Activated CD8-positive, alpha-beta memory T cell treated with anti-CD3 and anti-CD28 coated beads for 36 hours (primary cell): ENCODE results near the gene GALNS. TPM values are rescaled to one million over a fixed set of nuclear protein-coding genes. Genes with fewer than 3 reads are reported as not detected.
"Not testable (repeated sequence)": the region's sequence is repeated elsewhere in the genome, so short reads cannot be mapped to it uniquely, and the experiment has no call there.

Experiments
- CTCF ChIA-PET: fragments of 350-600 bp; sonication (Branson Sonifier 250); formaldehyde crosslinking; loops from one replicate; lab custom pipeline; 2021; ENCODE audit warnings: antibody characterized with exemption; lab: Charles Lee
- POLR2A ChIA-PET: fragments of 350-600 bp; sonication (Branson Sonifier 250); formaldehyde crosslinking; loops from one replicate; lab custom pipeline; 2021; ENCODE audit warnings: antibody characterized with exemption; lab: Charles Lee
- total RNA-seq, 2 experiments: library from RNA; stranded (reverse); gene quantifications; one replicate each; pipeline ENCODE4 v1.2.3, GENCODE V29; 2021

The GALNS gene
- total RNA-seq, 2 experiments from 2014 or later: 18.3 to 19.0 TPM

DNA sequence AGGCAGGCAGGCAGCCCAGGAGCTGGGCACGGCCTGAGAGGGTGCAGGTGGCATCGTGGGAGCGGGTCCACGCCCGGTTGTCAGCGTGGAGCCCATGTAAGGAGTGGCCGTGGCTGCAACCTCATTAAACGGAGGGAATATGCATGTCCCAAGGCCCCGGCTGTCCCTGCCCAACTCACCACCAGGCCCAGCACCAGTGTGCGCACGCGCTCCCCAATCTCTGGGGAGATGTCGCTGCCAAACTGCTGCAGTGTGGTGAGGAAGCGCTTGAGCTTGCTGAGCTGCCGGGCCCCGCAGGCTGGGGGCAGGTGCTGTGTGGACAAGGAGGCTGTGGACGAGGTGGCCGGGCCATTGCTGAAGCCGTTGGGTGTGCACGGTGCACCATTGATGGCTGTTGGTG lies 35.3 kb upstream of the GALNS start:
- POLR2A ChIA-PET: no interaction called here

DNA sequence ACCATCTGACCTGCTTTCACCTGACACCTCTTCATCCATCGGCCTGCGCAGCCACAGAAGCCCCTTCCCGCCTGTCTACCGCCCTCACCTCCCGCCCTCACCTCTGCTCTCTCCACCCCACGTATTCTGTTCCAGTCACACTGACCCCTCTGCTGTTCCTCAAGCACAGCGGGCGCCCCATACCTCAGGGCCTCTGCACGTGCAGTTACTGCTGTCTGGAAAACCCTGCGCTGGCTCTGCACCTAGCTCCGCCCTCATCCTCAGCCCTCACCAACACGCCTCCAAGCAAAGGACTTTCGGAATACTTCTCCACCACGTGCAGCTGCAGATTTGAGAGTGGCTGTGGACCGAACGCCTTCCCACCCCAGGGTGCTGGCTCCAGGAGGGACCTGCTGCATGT lies 34.3 kb upstream of the GALNS start:
- ChIA-PET POLR2A (no interaction called here), CTCF (no interaction called here)

More for the DNA sequence above, 35.3 kb upstream of the GALNS start:
- CTCF ChIA-PET: no interaction called here

DNA sequence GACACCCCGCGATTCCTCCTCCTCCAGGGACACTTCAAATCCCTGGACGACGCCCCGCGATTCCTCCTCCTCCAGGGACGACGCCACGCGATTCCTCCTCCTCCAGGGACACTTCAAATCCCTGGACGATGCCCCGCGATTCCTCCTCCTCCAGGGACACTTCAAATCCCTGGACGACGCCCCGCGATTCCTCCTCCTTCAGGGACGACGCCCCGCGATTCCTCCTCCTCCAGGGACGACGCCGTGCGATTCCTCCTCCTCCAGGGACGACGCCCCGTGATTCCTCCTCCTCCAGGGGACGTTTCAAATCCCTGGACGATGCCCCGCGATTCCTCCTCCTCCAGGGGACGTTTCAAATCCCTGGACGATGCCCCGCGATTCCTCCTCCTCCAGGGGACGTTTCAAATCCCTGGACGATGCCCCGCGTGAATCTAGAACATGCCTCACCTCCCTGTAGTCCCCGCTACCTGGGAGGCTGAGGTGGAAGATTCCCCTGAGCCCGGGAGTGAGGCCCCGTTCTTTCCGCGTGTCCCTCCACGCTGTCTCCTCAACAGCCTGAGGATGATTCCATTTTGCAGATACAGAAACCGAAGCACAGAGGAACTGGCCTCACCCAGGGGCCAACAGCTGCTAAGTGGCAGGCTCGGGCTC lies 33.1 kb upstream of the GALNS start:
- CTCF ChIA-PET, POLR2A ChIA-PET: not testable (repeated sequence)

DNA sequence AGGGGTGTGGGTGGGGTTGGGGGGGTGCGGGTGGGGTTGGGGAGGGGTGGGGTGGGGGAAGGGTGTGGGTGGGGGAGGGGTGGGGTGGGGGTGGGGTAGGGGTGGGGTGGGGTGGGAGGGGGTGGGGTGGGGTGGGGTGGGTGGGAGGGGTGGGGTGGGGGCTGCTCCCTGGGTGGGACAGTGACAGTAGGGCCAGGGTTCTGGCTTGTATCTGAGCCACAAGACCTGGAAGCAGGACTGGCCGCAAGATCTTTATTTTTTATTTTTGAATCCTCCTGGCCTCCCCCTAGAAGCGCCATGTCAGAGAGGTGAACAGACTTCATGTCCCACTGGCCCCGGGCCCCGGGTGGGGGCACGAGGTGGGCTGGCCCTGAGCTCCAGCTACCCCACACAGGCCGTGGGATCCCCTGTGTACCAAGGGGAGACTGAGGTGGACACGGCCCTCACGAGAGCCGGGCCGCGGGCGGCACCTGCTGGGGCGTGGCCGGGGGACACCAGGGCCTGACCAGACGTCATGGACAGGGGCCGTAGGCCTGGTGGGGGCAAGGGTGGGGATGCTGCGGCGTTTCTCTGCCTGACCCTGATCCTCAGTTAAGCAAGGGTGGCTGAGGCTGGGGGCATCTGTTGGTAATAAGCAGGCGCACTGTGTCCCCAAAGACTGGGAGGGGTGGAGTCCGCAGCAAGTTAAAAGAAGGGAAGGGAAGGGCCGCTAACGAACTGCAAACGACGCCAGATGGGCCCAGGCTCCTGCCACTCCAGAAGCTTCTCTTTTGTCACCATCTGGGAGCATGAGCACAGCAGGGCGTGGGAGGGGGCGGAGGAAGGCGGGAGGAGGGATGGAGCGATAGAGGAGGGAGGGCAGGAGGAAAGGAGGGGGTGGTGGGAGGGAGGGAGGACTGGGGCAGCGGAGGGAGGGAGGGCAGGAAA lies 32.0 kb upstream of the GALNS start:
- POLR2A ChIA-PET: no interaction called here
- CTCF ChIA-PET: no interaction called here

DNA sequence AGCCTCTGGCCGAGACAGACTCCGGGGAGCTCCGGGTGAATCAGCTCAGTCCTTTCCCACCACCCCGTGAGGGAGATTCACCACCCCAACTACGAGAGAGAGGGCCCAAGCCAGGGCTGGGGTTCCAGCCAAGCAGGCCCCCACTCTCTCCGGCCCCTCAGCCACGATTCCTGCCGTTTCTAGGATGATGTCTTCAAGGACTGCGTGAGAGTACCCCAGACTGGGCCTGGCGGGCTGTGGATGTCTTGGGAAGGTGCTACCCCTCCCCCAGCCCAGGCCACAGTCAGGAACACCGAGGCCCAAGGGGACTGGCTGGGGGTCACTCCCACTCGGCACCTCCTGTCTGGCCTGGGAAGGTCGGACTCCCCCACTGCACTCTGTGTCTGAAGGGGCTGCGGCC lies 31.3 kb upstream of the GALNS start:
- ChIA-PET POLR2A (interaction anchor here (0.5 kb wide), 1 partner anchor 498 kb away, joined by 3 read pairs; no protein-coding TSS in a partner anchor), CTCF (no interaction called here)

DNA sequence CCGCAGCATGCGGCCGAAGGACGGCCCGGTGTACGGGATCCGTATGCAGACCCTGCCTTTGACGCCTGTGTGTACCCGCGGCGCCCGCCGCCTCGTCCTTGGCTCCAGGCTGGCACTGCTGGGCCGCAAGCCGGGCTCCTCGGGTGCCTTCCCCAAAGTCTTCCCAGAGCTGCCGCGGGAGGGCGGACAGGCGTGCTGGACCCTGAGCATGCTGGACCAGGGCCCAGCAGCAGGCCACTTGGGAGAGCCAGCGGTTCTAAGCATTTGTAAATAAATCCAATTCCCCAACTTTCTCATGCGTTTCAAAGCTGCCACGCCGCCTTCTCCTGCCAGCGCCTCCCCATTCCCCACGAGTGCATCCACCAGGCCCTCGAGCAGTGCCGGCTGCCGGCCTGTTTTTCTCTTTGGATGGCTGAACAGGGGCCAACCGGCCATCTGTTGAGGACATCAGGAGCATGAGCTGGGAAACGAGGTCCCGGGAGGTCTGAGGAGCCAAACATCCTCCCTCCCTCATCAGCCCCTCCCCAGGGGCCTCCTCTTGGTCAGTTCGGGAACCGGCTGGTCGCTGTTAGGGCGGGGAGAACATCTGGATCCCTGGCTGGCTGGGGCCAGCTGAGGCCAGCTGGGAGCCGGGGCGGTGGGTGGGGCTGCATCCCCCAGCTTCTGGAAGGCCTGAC lies 30.2 kb upstream of the GALNS start:
- ChIA-PET CTCF (no interaction called here), POLR2A (no interaction called here)

DNA sequence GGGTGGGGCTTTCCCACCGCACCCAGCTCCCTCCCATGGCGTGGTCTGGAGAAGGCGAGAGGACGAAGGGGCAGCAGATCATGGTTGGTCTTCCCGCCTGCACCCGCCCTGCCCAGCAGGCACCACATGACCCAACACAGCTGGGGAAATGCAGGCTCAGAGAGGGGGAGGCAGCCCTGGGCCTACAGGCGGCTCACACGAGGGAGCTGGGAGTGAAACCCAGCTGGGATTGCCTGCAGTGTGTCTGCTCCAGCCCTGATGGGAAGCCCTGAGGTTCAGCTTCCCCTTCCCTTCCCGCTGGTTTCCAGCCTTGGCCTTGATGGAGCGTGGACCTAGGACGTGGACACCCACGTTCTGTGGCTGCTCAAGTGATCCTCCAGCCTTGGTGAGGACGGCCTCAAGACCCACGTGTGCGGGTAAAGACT lies 29.7 kb upstream of the GALNS start:
- POLR2A ChIA-PET: no interaction called here

DNA sequence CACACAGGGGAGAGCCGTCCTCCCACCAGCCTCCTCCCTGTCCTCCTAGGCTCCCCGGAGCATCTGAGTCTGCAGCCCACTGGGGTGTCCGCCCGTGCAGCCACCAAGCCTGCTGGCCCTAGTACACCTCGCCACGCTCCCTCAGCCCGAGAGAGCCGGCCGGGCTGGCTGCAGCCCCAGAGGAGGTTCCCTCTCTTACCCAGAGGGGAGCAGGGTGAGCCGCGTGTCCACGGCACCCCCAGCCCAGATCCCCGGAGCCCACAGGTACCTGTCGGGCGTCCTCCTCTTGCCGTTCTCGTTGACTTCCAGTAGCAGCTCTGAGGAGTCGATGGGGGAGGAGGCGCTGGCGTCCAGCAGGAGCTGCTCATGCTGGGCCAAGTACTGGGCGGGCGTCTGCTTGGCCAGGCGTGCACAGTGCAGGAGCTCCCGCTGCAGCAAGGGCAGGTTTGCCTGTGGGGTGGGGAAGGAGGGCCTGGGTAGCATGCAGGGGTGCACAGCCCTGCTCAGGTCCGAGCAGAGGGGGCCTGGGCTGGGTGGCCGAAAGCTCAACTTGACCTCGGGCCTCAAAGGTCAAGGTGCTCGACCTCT lies 29.0 kb upstream of the GALNS start:
- ChIA-PET POLR2A (no interaction called here), CTCF (no interaction called here)

More for the DNA sequence above, 29.7 kb upstream of the GALNS start:
- CTCF ChIA-PET: no interaction called here

DNA sequence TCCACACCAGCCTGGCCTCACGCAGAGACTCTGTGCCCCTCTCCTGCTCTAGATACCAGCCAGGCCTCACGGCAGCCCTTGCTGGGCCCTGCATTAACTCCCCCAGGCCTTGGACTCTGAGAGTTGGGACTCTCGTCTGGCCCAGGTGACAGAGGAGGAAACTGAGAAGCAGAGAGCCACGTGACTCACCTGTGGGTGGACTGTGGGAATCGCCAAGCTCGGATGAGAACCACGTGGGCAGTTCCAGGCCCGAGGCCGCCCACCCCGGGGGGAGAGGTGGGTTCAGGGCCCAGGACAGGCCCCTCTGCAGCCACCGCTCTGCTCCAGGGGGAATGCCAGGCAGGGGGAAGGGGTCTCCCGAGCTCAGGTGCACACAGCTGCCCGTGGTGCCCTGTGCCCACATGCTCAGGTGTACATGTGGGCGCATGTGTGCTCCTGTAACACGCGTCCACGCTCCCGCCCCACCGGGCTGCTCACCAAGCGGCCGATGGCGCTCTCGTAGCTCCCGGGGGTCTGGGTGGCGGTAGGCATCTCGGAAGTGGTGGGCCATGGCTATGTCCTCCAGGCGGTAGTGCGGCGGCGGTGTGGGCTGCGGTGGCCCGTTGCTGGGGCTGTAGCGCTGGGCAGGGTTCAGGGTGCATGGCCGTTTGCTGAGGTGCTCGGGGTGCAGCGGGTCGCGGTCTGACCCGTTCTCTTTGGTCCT lies 28.0 kb upstream of the GALNS start:
- ChIA-PET POLR2A (no interaction called here), CTCF (no interaction called here)

DNA sequence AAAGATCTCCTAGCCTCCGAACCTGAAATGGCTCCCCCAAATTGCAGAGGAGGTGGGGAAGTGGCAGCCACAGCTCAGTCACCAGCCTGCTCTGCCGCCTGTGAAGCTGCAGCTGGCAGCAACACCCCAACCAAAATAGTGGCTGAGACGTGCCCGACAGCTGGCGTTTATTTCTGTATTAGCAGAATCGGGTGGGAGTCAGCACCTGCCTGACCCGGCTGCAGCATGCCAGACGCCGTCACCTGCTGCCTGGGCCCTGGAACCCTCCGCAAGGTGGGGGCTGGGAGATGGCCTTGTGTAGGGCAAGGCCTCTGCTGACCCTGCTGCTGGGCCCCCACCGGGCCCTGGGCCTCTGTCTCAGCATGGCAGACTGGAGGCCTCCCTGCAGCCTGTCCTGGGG lies 27.2 kb upstream of the GALNS start:
- ChIA-PET CTCF (no interaction called here), POLR2A (no interaction called here)

DNA sequence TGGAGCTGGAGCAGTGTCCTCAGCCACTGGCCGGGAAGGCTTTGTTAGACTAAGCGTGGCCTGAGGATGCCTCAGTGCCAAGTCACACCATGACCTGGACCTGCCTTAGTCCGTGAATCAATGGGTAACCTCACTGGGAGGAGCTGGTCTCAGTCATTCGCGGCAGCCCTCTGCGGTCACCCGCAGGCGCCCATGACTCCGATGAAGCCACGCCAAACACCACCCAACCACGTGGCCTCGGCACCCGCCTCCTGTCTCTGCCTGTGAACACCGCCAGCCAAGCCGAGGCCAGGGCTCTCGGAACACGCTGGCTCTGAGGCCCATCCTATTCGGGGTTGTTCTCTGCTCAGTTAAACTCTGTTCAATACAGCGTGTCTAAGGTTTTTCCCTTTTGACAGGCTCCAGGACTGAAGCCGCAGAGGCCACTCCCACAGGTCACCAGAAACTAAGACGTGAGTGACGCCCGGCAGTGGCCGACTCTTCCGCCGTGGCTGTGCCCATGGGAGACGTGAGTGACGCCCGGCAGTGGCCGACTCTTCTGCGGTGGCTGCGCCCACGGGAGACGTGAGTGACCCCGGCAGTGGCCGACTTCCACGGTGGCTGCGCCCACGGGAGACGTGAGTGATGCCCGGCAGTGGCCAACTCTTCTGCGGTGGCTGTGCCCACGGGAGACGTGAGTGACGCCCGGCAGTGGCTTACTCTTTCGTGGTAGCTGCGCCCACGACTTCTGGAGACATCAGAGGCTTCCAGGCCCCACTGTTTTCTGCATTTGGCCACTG lies 26.6 kb upstream of the GALNS start:
- ChIA-PET CTCF (interaction anchor here (0.5 kb wide), 1 partner anchor 18 kb away, joined by 3 read pairs; no protein-coding TSS in a partner anchor), POLR2A (no interaction called here)

DNA sequence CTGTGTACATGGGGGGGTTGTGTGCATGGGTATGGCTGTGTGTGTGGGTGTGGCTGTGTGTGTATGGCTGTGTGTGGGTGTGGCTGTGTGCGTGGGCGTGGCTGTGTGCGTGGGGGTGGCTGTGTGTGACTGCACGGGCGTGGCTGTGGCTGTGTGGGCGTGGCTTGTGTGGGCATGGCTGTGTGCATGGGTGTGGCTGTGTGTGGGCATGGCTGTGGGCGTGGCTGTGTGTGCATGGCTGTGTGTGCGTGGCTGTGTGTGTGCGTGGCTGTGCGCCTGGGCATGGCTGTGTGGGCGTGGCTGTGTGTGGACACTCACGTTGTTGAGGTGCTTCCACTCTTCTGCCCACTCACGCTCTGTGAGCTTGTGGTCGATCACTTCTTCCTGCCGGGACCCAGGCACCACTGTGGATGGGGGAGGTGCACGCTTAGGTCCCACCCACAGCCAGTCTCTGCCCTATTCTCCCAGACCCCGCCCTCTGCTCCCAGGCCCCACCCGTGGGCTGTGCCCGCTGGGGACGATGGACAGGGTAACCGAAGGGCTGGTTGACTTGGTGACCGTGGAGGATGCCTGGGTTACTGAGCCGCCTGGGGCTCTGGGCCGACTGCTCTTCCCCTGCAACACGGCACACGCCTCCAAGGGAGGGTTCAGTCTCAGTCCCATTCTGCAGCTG lies 25.7 kb upstream of the GALNS start:
- ChIA-PET POLR2A (no interaction called here), CTCF (no interaction called here)

DNA sequence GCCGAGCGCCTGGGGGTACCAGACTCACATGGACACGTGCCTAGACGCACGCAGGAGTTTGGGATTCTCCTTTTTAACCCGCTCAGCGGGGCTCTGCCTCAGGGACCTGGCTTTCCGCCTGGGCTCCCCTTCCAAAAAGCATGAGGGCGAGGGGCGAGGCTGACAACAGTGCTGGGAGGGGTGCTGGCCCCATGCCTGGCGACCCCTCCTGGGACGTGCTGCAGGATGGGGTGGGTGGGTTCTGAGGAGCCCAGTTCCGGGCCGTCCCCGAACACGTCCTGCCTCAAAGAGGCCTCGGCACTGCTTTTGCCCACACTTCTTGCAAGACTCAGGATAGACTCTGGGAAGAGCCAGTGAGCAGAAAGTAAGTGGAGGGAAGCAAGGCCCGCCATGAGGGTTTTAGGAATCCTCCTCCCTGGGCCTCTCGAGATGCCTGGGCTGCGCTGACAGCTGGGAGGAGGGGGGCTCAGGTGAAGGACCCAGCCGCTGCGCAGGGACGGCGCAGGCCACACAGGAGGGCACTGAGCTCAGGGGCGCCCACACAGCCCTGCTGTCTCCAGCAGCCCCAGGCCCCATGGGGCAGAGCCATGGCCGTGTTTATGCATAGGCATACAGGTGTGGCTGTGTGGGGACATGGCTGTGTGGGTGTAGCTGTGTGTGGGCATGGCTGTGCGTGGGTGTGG lies 25.1 kb upstream of the GALNS start:
- POLR2A ChIA-PET: no interaction called here

DNA sequence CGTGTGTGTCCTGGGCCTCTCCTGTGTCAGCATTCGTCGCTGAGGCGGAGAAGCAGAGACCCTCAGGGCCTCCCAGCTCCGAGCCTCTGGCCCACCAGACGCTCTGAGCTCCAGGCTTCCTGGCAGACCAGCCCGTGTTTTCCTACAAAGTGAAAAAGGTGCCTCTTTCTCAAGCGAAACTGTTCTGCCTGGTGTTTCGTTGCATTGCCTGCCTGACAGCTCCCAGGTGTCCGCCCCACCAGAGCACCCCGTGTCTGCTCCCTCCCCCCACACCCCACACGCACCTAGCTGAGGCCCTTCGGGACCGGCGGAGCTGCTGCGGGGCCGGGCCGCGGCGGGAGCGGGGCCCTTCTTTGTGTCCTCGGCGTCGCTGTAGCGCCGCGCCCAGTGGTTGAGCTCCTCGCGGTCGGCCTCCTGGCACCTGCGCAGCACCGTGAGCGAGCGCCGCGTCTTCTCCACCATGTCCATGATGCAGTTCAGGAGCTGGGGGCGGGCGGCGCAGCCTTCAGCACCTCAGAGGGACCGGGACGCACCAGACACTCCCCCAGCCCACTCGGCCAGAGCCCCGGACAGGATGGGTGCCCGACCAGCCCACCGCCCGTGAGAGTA lies 24.4 kb upstream of the GALNS start:
- ChIA-PET POLR2A (no interaction called here), CTCF (no interaction called here)

More for the DNA sequence above, 25.1 kb upstream of the GALNS start:
- CTCF ChIA-PET: no interaction called here

DNA sequence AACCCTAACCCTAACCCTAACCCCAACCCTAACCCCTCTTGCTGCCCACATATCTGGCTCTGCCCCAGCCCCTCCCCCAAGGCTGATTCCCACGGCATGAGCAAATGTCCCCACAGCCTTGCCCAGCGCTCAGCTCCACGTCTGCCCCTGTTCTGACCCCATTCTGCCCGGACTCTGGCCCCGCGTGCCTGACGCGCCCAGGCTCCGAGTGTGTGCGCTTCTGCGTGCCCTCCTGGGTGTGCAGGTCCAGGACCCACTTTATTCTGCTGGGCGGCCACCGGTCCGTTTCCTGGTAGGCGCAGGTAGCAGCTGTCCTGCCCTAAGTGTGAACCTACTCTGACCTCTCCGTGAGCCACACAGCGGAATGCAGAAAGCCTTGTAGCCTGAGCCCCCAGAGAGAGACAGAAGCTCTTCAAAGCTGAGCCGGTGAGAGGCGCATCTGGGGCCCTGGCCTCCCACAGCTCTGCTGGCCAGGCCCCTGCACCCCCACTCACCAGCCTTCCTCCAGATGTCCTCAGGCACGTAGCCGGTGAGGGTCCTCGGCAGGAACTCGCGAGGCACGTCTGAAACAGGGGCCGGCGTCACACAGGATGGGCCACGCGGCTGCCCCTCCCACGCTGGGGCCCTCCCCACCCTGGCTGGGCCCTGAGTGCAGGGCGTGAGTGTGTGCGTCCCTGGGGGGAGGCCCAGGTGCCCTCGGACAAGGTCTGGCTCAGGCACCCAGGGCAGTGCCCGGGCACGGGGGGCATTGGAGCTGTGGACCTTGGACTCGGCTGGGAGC lies 23.7 kb upstream of the GALNS start:
- ChIA-PET CTCF (no interaction called here), POLR2A (no interaction called here)

DNA sequence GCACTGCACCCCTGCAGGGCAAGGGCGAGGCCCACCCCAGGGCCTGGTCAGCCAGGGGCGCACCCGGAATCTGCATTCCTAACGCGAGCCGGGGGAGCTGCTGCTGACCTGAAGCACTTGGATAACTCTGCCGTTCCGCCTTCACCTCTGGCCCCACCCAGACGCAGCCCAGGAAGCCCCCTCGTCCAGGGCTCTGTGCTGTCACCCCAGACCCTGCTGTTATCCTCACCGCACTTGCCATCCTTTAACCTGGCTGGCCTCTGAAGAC lies 23.0 kb upstream of the GALNS start:
- ChIA-PET CTCF (no interaction called here), POLR2A (no interaction called here)
